ENCODE results near the gene TEX14.

Gene TEX14

DNA sequence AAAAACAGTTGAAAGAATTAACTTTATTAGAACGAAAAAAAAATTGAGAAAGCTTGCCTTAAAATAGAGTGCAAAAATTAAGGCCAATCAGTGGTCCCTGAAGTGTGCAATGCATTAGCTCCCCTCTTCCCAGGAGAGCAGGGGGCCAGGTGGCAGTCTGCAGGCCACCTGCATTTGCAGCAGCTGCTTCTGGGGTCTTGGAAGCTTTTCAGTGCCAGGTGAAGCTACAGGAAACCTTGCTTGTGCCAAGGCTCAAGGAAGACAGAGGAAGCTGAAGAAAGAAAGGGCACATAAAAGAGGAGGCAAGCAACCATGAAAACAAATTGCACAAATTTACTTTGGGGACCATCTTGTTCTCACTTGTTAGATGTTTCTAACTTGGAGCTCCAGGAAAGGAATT lies 126.9 kb downstream of the TEX14 start:
- DNase-seq = peak in 1 of 14 donors; percentile 79

DNA sequence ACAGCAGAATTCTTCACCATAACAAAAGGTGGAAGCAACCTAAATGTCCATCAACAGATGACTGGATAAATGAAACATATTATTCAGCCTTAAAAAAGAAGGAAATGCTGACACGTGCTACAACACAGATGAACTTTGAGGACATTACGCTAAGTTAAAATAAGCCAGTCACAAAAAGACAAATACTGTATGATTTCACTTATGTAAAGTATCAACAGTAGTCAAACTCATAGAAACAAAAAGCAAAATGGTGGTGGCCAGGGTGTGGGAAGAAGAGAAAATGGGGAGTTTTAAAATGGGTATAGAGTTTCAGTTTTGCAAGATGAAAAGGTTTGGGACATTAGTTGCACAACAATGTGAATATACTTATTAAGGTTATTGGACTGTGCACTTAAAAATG lies 127.6 kb downstream of the TEX14 start:
- DNase-seq = no peak

DNA sequence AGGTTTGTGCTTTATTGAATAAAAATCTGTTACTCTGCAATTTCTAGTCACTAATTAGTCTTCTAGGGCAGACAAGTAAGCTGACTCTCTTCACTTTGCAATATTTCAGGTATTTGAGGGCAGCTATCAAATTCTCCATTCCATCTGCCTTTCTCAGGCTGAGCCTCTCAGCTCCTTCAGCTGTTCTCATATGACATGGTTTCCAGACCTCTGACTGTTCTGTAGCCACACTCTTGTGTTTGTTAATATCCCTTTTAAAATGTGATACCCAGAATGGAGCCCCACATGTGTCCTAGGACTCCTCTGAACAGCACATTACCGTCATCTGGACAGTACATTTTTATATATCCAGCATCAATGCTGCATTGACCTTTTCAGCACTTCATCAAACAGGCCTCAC lies 131.3 kb downstream of the TEX14 start:
- DNase-seq = no peak

DNA sequence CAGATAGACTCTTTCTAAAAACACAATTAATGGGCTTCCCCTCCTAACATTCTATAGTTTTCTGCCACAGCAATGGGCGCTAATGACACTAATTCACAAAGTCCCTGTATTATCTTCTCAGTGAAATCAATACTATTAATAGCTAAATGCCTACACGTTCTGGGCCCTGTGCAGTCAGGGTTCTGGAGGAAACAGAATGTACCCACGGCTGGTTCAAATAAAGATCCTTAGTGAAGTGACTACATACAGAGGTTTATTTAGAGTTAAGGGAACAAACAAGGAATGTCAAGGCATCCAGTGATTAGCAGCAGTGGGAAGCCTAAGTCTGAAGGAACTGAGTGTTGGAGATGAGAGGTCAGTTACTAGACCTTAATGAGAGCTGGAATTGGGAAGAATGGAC lies 133.9 kb downstream of the TEX14 start:
- DNase-seq = no peak

DNA sequence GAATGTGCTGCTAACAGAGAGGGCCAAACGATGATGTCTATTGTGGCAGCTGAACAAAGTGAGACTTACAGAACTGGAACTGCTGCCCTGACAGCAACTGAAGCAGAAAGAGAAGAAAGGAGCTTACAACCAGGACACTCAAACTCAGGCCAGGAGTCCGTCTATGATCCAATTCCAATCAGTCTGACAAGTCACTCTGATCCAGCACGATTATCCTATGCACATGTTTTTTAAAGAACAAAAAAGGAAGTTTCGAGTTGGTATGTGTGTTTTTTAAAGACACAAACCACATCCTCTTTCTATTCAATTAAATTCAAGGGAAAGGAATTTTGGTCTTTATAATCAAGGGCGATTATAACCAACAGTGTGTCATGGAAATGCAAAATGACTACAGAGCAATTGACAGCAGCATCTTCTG lies 135.0 kb downstream of the TEX14 start:
- peak in 3 of 14 donors; percentile 8 to 17 (median 14) for DNase-seq

DNA sequence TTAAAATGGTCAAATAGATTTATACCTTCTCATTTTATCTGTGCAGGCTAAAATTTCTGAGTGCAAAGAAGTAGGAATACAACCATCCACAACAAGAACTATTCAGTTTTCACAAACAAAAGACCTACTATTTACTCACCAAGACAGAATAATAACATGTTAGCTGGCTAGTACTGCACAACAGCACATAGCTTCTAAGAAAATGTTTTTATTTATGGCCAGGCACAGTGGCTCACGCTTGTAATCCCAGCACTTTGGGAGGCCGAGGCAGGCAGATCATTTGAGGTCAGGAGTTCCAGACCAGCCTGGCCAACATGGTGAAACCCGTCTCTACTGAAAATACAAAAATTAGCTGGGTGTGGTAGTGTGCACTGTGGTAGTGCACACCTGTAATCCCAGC lies 136.7 kb downstream of the TEX14 start:
- DNase-seq = peak in 6 of 14 donors; percentile 5 to 28 (median 10)

DNA sequence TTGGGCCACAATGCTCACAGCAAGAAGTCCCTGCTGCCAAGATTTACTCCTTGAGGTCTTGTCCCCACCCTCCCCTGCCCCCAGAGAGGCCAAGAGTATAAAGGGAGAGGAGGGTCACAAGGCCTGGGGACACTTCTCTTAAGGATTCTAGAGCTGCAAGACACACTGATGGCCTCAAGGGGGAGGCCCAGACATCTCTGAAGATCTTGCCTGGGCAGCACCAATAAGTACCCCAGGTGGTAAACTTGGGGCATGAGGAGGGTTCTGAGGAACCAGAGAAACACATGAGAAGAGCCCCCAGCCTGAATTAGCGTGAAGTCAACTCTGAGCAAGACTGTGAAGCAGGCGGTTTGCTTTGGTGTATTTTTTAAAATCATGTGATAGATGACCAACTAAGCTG lies 150.6 kb downstream of the TEX14 start:
- DNase-seq = no peak

DNA sequence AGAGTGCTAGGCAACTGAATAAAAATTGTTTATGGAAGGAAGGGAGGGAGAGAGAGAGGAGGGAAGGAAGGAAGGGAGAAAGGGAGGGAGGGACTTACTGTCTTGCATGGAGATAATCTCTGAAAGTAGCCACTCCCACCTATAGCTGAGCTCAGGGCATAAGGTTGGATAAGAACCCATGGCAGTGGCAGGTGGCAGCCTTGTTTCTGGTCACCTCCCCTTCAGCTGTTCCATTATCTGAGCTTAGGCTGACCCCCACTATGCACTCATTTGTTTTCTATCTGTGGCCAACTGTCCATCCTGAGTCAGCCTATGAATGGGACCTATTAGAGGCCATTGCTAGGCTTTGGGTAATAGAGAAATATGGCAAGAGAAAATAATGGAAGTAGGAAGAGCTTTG lies 152.1 kb downstream of the TEX14 start:
- peak in 1 of 14 donors; percentile 10 for DNase-seq

DNA sequence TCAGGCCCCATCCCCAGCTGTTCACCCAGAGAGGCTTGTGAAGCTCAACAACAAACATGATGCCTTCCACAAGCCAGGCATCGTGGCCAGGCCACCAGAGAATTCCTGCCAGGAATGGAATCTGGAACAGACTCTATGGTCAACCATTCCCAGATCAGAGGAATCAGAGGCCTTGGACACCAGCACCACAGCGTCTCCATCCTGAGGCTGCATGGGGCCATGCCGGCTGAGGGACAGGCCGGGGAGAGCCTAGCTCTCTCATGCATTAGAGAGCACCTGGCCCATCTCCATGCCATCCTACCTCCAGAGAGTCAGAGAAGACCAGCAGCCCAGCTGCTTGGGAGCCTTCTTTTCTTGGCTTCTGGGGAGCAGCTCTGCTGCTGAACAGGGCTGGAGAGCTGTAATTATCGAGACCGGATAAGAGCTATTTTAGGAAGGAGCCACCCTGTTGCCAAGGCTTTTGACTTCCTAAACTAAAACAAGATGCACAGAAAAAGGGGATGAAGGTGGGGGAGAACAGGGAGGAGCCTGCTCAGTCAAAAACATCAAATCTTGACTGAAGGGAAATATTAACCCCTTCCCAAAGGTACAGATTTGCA lies 152.9 kb downstream of the TEX14 start:
- DNase-seq = peak in 1 of 14 donors; percentile 33

DNA sequence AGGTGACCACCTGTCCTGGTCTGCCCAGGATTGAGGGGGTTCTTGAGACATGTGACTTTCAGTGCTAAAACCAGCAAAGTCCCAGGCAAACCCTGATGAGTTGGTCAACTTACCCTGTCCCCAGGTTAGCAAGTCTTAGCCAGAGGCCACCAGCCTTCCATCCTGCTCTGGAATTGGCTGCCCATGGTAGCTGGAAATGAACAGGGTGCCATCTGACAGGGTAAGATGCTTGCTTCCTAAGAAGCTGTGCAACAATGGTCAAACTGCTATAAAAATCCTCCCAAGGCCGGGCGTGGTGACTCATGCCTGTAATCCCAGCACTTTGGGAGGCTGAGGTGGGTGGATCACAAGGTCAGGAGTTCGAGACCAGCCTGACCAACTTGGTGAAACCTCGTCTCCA lies 154.6 kb downstream of the TEX14 start:
- DNase-seq = no peak

DNA sequence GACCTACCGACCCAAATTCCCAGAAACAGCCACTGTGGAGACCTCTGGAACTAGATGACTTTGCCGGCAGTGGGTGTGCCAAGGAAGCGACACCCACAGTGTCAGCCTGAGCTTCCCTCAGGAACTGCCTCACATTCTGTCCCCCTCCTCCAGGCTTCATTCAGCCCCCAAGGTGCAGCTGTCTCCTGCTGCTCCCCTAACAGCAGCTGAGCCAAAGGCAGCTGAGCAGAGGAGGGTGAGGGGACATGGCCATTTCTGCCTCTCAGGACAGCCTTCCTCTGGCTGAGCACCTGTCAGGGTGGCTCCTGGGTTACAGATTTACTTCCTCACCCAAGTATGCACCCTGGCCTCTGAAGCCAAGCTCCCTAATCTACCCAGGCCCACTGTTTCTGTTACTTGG lies 155.3 kb downstream of the TEX14 start:
- DNase-seq = no peak

DNA sequence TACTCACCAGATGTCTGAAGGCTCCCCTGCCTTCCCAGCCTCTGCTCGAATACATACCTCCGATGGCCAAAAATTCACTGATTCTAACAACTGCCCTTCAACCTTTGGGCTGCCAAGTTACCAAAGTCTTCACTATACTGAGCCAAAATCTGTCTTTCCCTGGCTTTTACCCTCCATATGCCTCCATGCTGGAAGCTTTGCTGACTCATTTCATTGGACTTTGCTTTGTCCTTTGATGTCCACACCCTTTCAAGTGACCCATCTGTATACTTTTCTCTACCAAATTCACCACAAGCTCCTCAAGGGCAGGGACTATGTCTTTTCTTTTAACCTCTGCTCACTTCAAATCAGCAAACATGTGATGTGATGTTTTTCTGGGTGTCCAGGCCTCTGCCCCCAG lies 156.4 kb downstream of the TEX14 start:
- DNase-seq = no peak

DNA sequence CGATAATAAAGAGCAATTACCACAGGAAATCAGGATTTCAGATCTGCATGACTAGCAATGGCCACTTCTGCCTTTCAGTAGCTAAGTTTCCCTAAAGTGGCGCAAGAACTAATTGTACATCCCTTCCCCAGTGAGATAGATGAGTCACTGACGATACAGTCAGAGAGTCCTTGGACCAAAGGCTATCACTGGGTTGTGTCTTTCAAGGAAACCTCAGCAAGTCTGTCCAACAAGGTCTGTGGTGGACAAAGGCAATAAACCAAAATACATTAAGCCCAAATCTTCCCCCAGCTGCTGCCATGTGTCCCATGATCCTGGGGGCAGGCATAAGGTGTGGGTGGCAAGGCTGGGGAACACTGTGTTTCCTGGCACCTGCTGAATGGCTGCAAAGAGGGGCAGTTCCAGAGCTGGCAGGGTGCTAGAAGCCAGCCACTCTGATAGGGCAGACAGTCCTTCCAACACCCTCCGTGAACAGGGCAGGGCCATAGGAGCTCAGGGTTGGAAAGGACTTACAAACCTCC lies 156.9 kb downstream of the TEX14 start:
- DNase-seq = peak in 1 of 14 donors; percentile 17

DNA sequence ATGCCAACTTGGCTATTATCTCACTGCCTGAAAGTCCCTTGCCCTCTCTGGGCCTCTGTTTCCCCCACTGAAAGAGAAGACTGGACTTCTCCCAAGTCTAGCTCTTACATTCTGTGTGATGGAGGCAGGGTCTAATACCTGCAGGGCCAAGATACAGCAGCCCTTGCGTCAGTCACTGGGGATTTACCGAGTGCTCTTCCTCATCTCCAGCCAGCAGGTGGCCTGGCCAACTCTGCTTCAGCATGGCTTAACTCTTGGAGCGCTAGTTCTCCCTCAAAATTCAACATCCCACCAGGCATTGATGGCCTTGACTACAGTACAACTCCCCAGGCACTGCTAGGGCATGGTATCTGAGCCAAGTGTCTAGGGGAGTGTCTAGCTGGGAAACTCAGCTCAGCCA lies 157.5 kb downstream of the TEX14 start:
- no peak for DNase-seq

DNA sequence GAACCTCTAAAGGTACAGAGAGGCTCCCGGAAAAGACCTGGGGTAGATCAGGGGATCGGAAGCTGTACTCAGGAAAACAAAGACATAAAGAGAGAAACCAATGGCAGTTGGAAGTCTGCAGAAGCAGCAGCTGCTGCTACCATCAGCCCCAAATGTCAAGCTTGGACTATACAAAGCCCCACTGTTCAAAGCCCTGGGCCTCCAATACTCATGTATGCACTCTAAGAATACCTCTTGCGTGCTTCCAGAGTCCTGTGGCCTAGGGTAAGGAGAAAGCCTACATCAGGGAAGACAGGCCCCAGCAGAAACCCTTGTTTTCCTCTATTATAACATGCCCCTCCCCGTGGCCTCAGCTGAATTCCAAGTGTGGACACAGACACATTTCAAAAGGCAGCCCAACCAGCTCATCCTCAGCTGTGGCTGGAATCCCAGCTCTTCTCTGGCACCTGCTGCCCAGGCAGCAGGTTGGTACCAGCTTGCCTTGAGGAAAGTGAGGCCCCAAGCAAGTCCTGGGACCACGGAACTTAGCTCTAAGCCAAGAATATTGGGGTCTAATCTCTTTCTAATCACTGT lies 158.1 kb downstream of the TEX14 start:
- DNase-seq = peak in 7 of 14 donors; percentile 22 to 48 (median 32)

DNA sequence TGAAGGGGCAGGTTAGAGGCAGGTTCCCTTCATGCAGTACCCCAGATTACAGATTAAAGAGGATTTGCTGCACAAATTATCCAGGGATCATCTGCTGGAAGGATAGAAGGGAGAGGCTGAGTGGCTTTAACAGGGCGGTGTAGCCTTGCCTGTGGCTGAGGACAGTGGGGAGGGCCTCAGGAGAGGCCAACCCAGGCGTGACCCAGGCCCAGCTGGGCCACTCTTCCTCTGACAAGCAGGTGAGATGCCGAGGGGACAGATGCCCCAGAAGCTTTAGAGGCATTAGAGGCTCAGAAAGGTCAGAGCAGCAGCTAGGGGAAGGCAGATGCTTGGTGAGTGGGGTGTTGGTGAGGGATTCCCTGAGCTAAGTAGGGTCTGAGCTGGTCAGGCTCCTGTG lies 159.3 kb downstream of the TEX14 start:
- peak in 2 of 14 donors; percentile 47 to 48 for DNase-seq

DNA sequence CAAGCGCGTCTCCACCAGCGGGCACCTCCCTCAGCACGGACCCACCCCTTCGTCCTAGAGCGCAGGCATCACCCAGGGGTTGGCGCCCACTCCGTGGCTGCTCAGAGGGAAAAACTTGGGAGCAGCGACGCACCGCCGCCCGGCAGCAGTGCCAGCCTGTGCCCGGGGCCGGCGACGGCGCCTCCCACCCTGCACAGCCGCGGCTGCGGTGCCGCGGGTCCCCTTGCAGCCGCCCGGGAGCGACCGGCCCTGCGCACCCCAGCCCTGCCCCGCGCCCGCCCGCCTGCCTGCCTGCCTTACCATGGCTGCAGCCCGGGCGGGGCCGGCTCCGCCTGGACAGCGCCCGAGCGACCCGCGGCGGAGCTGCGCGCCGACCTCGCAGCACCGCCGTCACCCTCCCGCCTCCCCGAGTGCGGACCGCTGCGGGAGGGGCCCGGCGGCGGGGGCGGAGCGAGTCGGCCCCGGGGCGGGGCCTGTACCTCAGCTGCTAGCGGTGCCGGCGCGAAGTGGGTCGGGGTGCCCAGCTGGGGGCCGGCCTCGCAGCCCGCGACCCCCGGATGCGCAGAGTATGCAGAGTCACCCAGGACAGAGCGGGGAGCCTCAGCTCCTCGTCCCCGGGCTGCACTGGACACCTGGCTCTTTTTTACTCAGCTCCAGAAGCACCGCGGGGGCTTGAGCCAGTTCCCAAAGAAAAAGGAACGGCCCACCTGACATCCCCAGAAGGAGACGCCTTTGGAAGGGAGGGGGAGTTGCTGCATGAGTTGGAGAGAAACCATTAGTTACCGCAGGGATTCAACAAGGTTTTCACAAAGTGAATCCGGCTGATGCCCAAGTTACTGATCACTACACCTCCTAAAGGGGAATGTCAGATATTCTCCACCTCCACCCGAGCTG lies 159.9 kb downstream of the TEX14 start:
- DNase-seq = peak in 11 of 14 donors; percentile 32 to 81 (median 56)

DNA sequence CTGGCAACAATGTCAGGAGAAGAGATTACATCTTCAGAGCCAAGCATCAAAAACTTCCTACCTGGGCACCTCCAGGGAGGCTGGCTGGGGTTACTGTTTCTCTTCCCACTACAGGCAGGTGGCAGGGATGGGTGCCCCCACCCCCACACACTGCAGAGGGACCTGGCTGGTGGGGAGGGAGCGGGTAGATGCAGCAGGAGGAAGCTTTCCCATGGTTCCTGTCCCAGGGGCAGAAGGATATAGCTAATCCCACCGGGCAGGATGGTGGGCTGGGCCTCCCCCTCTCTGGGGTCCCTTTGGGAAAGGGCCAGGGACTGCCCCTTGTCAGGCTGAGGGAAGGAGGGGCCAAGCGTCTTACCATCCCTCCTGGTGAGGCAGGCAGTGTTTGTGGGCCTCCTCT lies 160.7 kb downstream of the TEX14 start:
- DNase-seq = peak in 7 of 14 donors; percentile 12 to 59 (median 47)

DNA sequence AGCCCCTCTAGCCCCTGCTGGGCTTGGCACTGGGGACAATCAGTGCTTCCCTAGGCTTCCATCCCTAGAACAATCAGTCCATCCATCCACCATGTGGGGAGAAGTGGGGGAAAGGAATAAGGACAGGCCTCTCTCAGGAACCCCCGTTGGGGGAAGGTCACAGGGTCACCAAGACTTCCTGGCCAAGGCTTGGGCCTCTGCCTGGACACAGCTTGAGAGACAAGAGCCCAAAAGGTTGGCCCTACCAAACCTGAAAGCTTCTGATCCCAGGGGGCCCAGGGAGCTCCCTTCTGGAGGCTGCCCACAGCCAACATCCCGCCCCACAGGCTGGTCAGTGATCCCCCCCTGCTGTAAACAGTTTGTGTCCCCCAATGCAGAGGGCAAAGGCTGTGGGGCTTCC lies 161.2 kb downstream of the TEX14 start:
- peak in 4 of 14 donors; percentile 13 to 66 (median 50) for DNase-seq

DNA sequence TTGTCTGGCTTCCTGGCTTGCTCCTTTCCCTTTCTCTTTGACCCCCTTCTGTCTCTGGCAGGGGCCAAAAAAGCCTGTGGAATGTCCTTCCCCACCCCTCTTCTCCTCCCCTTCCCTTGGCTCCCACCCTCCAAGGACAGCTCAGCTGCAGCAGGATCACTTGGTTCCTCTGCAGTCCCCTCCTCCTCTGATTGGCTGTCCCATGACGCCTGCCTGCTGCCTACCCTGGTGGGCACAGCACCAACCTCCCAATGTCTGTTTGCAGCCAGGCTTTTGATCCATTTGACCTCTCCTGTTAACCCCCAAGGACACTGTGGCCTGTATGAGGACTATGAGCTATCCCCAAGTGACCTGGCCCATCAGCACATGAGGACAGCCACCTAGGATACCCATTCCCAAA lies 162.6 kb downstream of the TEX14 start:
- DNase-seq = peak in 10 of 14 donors; percentile 23 to 69 (median 52)

DNA sequence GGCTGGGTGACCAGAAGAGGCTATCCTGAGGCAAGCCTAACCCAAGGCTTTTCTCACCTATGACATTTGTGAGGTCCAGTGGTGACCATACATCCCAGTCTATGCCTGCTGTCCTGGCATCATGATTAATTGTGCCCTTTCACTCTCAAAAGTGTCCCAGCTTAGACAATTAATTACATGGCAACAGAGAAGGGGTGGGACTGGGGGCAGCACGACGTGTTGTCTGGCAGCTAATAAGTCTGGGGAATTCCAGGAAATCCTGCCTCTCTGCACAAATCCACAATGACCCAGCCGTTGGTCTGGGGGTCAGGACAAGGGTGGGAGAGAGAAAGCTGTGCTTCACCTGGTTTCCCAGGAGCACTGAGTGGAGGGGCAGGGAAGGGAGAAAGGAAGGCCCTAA lies 163.4 kb downstream of the TEX14 start:
- peak in 2 of 14 donors; percentile 30 to 52 for DNase-seq

DNA sequence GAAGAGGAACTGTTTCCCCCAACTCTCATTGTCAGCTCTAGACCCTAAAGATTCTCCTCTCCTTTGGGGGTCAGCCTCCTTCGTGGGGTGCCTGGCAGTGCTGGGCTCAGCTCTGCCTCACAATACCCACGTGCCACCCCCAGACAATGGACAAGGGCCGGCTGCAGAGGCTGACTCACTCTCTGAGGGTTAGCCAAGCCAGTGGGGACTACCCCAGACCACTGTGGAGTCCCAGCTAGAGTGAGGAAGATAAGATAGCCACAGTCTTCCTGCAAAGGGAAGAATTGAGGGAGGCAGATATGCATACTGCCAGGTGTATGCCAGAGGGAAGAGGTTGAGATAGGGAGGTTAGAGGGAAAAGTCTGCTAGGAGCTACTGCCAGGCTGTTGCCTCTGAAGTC lies 163.9 kb downstream of the TEX14 start:
- DNase-seq = peak in 12 of 14 donors; percentile 34 to 90 (median 81)

DNA sequence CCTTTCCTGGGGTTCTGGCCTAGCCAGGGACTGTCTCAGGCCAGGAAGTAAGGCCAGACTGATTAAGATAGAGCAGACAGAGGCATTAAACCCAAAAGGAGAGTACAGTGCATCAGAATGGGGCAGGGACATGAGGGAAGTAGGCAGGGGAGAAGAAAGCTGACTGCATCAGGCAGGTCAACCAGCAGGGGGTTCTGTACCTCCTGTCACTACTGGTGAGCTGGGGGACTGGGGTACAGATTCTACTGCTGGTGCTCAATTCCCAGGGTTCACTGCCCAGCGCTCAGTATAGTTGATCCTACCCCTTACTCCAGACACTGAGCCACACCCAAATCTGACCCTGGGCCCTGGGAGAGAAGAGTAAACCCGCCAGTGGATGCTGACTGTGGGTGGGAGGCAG lies 164.5 kb downstream of the TEX14 start:
- peak in 5 of 14 donors; percentile 21 to 65 (median 46) for DNase-seq

All from C1 segment of cervical spinal cord (tissue), 14 donors.